Caco-2 (cell line): ENCODE measurements around the gene HYAL3. TPM values are rescaled to one million over a fixed set of nuclear protein-coding genes. Genes with fewer than 3 reads are reported as not detected.

Experiments used
- BruUV-seq: library from RNA; stranded (reverse); fragments of 400-500 nt; replicated peaks from 2 replicates; lab custom pipeline; 2021; lab: Mats Ljungman, UMichigan
- CTCF ChIA-PET: fragments of 300-600 bp; sonication (Branson Sonifier 250); formaldehyde crosslinking; loops from one replicate; lab custom pipeline; 2022; ENCODE audit warnings: antibody characterized with exemption; lab: Charles Lee
- POLR2A ChIA-PET: fragments of 300-600 bp; sonication (Branson Sonifier 250); formaldehyde crosslinking; loops from one replicate; lab custom pipeline; 2022; ENCODE audit warnings: antibody characterized with exemption; lab: Charles Lee
- DNase-seq, 2 experiments: peaks; one replicate each; pipeline versions ENCODE4 v3.0.0 to v3.0.0-alpha.2; 2020 to 2022
- H3K27me3 ChIP-seq: replicated peaks from 2 replicates; pipeline ENCODE4 v1.6.0; 2011; ENCODE audit warnings: low read length; ENCODE audit not compliant: control insufficient read depth, insufficient read depth
- H3K36me3 ChIP-seq: 2 replicates; pipeline ENCODE4 v1.5.1; 2011; ENCODE audit warnings: low read length; ENCODE audit not compliant: control insufficient read depth, insufficient read depth
- H3K4me1 ChIP-seq: fragments of 250-450 bp; sonication (Bioruptor Pico); 2 replicates; pipeline ENCODE4 v1.5.1; 2020; ENCODE audit warnings: mild to moderate bottlenecking
- H3K4me3 ChIP-seq: 2 replicates; pipeline ENCODE4 v1.5.1; 2011; ENCODE audit warnings: low read depth, mild to moderate bottlenecking, control low read depth, low read length
- H3K9me3 ChIP-seq: fragments of 250-450 bp; sonication (Bioruptor Pico); 2 replicates; pipeline ENCODE4 v1.5.1; 2020; ENCODE audit warnings: mild to moderate bottlenecking, moderate library complexity
- H3K27ac Mint-ChIP-seq: one replicate; pipeline ENCODE4 v1.8.0; 2022; ENCODE audit warnings: mixed read lengths; ENCODE audit not compliant: unreplicated experiment
- H3K27me3 Mint-ChIP-seq: one replicate; pipeline ENCODE4 v1.8.0; 2022; ENCODE audit warnings: mixed read lengths; ENCODE audit not compliant: insufficient read depth, unreplicated experiment
- H3K36me3 Mint-ChIP-seq: one replicate; pipeline ENCODE4 v1.8.0; 2022; ENCODE audit warnings: mild to moderate bottlenecking, mixed read lengths; ENCODE audit not compliant: insufficient read depth, unreplicated experiment
- H3K4me1 Mint-ChIP-seq: one replicate; pipeline ENCODE4 v1.8.0; 2022; ENCODE audit warnings: low read depth, mixed read lengths; ENCODE audit not compliant: unreplicated experiment
- H3K4me3 Mint-ChIP-seq: one replicate; pipeline ENCODE4 v1.8.0; 2022; ENCODE audit warnings: mild to moderate bottlenecking, moderate library complexity, mixed read lengths; ENCODE audit not compliant: unreplicated experiment
- H3K9me3 Mint-ChIP-seq: one replicate; pipeline ENCODE4 v1.8.0; 2022; ENCODE audit warnings: mixed read lengths; ENCODE audit not compliant: unreplicated experiment
- CTCF ChIP-seq, 2 experiments: fragments of 200-600 bp in 1 of 2; IDR thresholded peaks; 1 replicate in 1 of 2; 2 replicates in 1 of 2; pipeline versions ENCODE4 v1.5.1 to v1.8.0; 2011 to 2022; ENCODE audit warnings: antibody characterized with exemption in 1 of 2, control low read depth in 1 of 2, inconsistent platforms in 1 of 2, low read depth in 1 of 2, low read length in 1 of 2, mild to moderate bottlenecking in 1 of 2, moderate library complexity in 1 of 2; ENCODE audit not compliant: insufficient read depth in 1 of 2, severe bottlenecking in 1 of 2, unreplicated experiment in 1 of 2
- intact Hi-C: fragments of 100-400 bp; cut with micrococcal nuclease; formaldehyde crosslinking; loops from one replicate; pipeline ENCODE4 v1.10.0; 2022; ENCODE audit not compliant: unreplicated experiment
- total RNA-seq: library from RNA; stranded (reverse); gene quantifications from 2 replicates; pipeline ENCODE4 v1.2.3, GENCODE V29; 2022

The HYAL3 gene
- total RNA-seq, 1 experiment from 2014 or later = 5.2 TPM

DNA sequence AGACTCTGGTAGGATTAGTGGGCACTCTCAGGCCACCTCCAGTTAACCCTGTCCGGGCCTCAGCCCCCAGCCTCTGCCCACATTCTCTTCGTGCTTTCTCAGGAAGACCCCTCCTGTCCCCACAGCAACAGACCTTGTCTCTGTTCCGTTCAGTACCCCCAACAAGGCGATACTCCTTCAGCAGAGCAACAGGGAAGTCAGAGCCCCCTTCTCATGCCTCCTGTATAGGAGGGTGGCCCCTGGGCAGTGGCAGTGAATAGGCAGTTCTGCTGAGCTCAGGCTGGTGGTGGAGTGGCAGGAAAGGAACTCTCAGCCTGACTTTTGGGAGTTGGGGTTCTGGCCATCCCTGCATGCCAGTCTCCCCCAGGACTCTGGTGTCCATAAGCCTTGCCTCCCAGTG lies 29.7 kb downstream of the HYAL3 start:
- no peaks in the 10 kb centered on the region for H3K27me3 ChIP-seq
- Mint-ChIP-seq H3K36me3 (peaks cover 14% of the 10 kb centered on the region), H3K4me3 (peak overlapping the region; percentile 61), H3K27me3 (no peaks in the 10 kb centered on the region), H3K4me1 (peaks cover 48% of the 10 kb centered on the region), H3K9me3 (no peaks in the 10 kb centered on the region), H3K27ac (peak overlapping the region; percentile 53)
- TF ChIP-seq CTCF (IDR thresholded peaks at IDR 0.05; ENCODE audit: insufficient read depth in 1 of 2, low read depth in 1 of 2, low read length in 1 of 2, severe bottlenecking in 1 of 2, unreplicated experiment in 1 of 2) = no peak
- CTCF ChIA-PET = interaction anchor here (0.6 to 1.8 kb wide), 8 partner anchors 10 to 1562 kb away, joined by 3 to 10 read pairs (median 4); partner anchors contain the start of gene GNAI2
- no peaks in the 10 kb centered on the region for H3K9me3 ChIP-seq
- BruUV-seq = TSS peak; percentile 3
- peak overlapping the region; percentile 33 for H3K4me3 ChIP-seq
- H3K36me3 ChIP-seq = peaks cover under 1% of the 10 kb centered on the region
- intact Hi-C loops = no loop called here
- peaks cover 76% of the 10 kb centered on the region for H3K4me1 ChIP-seq
- DNase-seq = no peak
- POLR2A ChIA-PET = interaction anchor here (0.6 to 1.0 kb wide), 3 partner anchors 10 to 68 kb away, joined by 3 to 6 read pairs (median 5); no protein-coding TSS in a partner anchor

- no peaks in the 10 kb centered on the region for H3K27me3 Mint-ChIP-seq
- H3K4me1 ChIP-seq = peaks cover 77% of the 10 kb centered on the region
- CTCF ChIA-PET = interaction anchor here (0.7 to 1.8 kb wide), 7 partner anchors 9 to 1563 kb away, joined by 3 to 10 read pairs (median 4); partner anchors contain the start of gene GNAI2
- H3K4me3 ChIP-seq = peak within 1 kb of the TSS; percentile 33
- intact Hi-C loops = no loop called here
- H3K36me3 ChIP-seq = no peaks in the 10 kb centered on the region; the same call in none of the 2 replicates
- H3K9me3 ChIP-seq = no peaks in the 10 kb centered on the region
- no TSS peak for BruUV-seq
- peak; percentile 46 to 74 for DNase-seq
- peaks cover 13% of the 10 kb centered on the region for H3K36me3 Mint-ChIP-seq
- TF ChIP-seq CTCF (IDR thresholded peaks at IDR 0.05; ENCODE audit: insufficient read depth in 1 of 2, low read depth in 1 of 2, low read length in 1 of 2, severe bottlenecking in 1 of 2, unreplicated experiment in 1 of 2) = no peak
- H3K27ac Mint-ChIP-seq = peak within 1 kb of the TSS; percentile 53
- no peaks in the 10 kb centered on the region for H3K27me3 ChIP-seq
- peaks cover 48% of the 10 kb centered on the region for H3K4me1 Mint-ChIP-seq
- H3K4me3 Mint-ChIP-seq = peak within 1 kb of the TSS; percentile 61
- H3K9me3 Mint-ChIP-seq = no peaks in the 10 kb centered on the region
- POLR2A ChIA-PET = interaction anchor here (0.6 to 1.0 kb wide), 2 partner anchors 54 to 68 kb away, joined by 4 to 6 read pairs; no protein-coding TSS in a partner anchor
Observed at GRCh38 chr3:50268703-50269451, 30.3 kb downstream of the HYAL3 start, which contains the start of gene SEMA3B. Gene SEMA3B (plus strand): TSS chr3:50269147. CDS start chr3:50269241, 94 bp downstream.

DNA sequence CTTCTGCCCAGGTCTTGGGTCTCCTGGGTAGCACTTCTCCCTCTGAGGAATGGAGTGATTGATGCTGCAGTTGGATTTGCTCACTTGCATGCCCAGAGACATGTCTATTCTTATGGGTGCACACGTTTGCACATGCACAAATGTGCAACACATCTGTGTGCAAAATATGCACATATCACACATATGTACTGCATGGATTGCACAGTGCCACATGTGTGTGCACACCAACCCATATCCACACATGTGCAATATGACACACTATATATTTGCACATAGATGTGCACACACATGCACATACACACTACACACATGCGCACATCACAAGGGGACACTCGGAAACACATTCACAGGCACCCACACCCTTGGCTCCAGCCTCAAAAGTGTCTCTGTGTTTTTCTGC lies 30.9 kb downstream of the HYAL3 start:
- ChIA-PET POLR2A (no interaction called here), CTCF (no interaction called here)
- H3K4me1 Mint-ChIP-seq = peaks cover 50% of the 10 kb centered on the region
- BruUV-seq = no TSS peak
- intact Hi-C loops = no loop called here
- no peaks in the 10 kb centered on the region for H3K9me3 Mint-ChIP-seq
- Histone ChIP-seq H3K36me3 (no peaks in the 10 kb centered on the region; the same call in 1 of the 2 replicates), H3K4me1 (peaks cover 81% of the 10 kb centered on the region), H3K9me3 (no peaks in the 10 kb centered on the region), H3K4me3 (no peak overlapping the region), H3K27me3 (no peaks in the 10 kb centered on the region)
- TF ChIP-seq CTCF (IDR thresholded peaks at IDR 0.05; ENCODE audit: insufficient read depth in 1 of 2, low read depth in 1 of 2, low read length in 1 of 2, severe bottlenecking in 1 of 2, unreplicated experiment in 1 of 2) = no peak
- H3K36me3 Mint-ChIP-seq = peaks cover 11% of the 10 kb centered on the region
- H3K27ac Mint-ChIP-seq = peak overlapping the region; percentile 53
- H3K27me3 Mint-ChIP-seq = no peaks in the 10 kb centered on the region
- peak overlapping the region; percentile 61 for H3K4me3 Mint-ChIP-seq
- DNase-seq = no peak
